GM13977 (cell line): ENCODE data around the gene AP2A1.

ENCODE experiments used
- DNase-seq: peaks from one replicate; pipeline ENCODE4 v3.0.0; 2012; ENCODE audit warnings: low spot score
- CTCF ChIP-seq: IDR thresholded peaks from 2 replicates; pipeline ENCODE4 v1.5.1; 2012; ENCODE audit warnings: mild to moderate bottlenecking, control low read depth; ENCODE audit not compliant: insufficient read depth; ENCODE audit errors: extremely low read depth, missing control alignments
- in situ Hi-C: fragments of 300-500 bp; cut with MboI; formaldehyde crosslinking; loops from one replicate; pipeline ENCODE4 v1.12.0; 2022; ENCODE audit warnings: low sequenced_read_pairs, low pct_unique_long_range_greater_than_20kb, mixed read lengths, inconsistent platforms; ENCODE audit not compliant: unreplicated experiment

The AP2A1 gene

GRCh38 chr19:49809160-49809940, 42.5 kb downstream of the AP2A1 start:
- TF ChIP-seq CTCF = peak; percentile 35
- in situ Hi-C loops = no loop called here
- no peak for DNase-seq

GRCh38 chr19:49809941-49810389, 43.2 kb downstream of the AP2A1 start:
- DNase-seq = no peak
- no peak for TF ChIP-seq CTCF
- in situ Hi-C loops = no loop called here

- no peak for TF ChIP-seq CTCF
- DNase-seq = no peak
- in situ Hi-C loops = no loop called here
These were observed 44.5 kb downstream of the AP2A1 start for GRCh38 chr19:49811328-49811727.

- in situ Hi-C loops = no loop called here
- TF ChIP-seq CTCF = no peak
These were observed 45.7 kb downstream of the AP2A1 start for GRCh38 chr19:49812452-49812996.

GRCh38 chr19:49812997-49813861, 46.4 kb downstream of the AP2A1 start, which contains the start of gene FUZ:
Gene FUZ (minus strand): TSS chr19:49813292. CDS start chr19:49813106, 186 bp downstream.
- in situ Hi-C loops = no loop called here
- DNase-seq = peak; percentile 94
- TF ChIP-seq CTCF = no peak

More at GRCh38 chr19:49812452-49812996, 45.7 kb downstream of the AP2A1 start:
- no peak for DNase-seq

- in situ Hi-C loops = no loop called here
- no peak for DNase-seq
- TF ChIP-seq CTCF = no peak
These were observed 47.2 kb downstream of the AP2A1 start for GRCh38 chr19:49814010-49814409.
